ENCODE measurements around the gene FRMD4A.

GRCh38 chr10:14345262-14345661 lies 14.5 kb upstream of the FRMD4A start:
- TF ChIP-seq CTCF (IDR thresholded peaks at IDR 0.05) (no peak), POLR2A (IDR thresholded peaks at IDR 0.05) (no peak), POLR2AphosphoS5 (IDR thresholded peaks at IDR 0.05) (no peak), EP300 (IDR thresholded peaks at IDR 0.05) (no peak)
